ENCODE measurements around the gene EFCAB8.

EFCAB8 gene

DNA sequence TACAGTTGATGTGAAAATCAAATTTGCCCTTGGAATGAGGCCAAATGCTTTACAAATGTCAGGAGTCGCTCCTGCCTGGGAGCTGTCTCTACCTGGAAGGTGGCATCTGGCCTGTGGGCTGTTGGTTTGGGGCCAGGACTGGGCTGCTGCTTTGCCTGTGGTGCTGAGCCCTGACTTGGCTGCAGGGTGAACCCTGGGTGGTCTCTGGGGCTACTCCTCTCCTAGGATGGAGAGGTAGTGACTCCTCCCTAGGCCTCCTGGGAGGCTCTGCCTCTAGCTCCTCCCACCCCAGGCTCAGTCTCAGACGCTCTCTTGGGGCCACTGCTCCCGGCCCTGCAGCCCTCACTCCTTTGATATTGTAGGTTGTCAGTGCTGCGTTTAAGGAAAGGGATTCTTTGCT, 47.5 kb downstream of the EFCAB8 start:
- Histone ChIP-seq H3F3A (ENCODE audit: control insufficient read depth, insufficient read depth) (no peaks in the 10 kb centered on the region), H3K27me3 (ENCODE audit: control insufficient read depth, low read length) (no peaks in the 10 kb centered on the region), H3K27ac (ENCODE audit: low read depth, low read length) (no peak overlapping the region), H3K9me2 (replicated peaks; ENCODE audit: control insufficient read depth, low read length) (no peaks in the 10 kb centered on the region), H3K4me3 (ENCODE audit: low read length) (no peak overlapping the region), H4K20me1 (ENCODE audit: control insufficient read depth, insufficient read depth, low read depth, low read length) (no peaks in the 10 kb centered on the region), H3K4me1 (ENCODE audit: control insufficient read depth, low read length) (no peaks in the 10 kb centered on the region), H3K36me3 (ENCODE audit: control insufficient read depth, low read length) (no peaks in the 10 kb centered on the region), H3K9me3 (ENCODE audit: control insufficient read depth, insufficient read depth, low read length) (no peaks in the 10 kb centered on the region), H3K4me2 (ENCODE audit: low read length) (no peak overlapping the region), H3K79me2 (ENCODE audit: control insufficient read depth, low read length) (no peaks in the 10 kb centered on the region)
- TF ChIP-seq EZH2phosphoT487 (IDR thresholded peaks at IDR 0.05; ENCODE audit: borderline replicate concordance, low read length) = no peak
- TF ChIP-seq, protein P1, sequence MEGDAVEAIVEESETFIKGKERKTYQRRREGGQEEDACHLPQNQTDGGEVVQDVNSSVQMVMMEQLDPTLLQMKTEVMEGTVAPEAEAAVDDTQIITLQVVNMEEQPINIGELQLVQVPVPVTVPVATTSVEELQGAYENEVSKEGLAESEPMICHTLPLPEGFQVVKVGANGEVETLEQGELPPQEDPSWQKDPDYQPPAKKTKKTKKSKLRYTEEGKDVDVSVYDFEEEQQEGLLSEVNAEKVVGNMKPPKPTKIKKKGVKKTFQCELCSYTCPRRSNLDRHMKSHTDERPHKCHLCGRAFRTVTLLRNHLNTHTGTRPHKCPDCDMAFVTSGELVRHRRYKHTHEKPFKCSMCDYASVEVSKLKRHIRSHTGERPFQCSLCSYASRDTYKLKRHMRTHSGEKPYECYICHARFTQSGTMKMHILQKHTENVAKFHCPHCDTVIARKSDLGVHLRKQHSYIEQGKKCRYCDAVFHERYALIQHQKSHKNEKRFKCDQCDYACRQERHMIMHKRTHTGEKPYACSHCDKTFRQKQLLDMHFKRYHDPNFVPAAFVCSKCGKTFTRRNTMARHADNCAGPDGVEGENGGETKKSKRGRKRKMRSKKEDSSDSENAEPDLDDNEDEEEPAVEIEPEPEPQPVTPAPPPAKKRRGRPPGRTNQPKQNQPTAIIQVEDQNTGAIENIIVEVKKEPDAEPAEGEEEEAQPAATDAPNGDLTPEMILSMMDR (IDR thresholded peaks at IDR 0.05; ENCODE audit: low read depth, low read length, poor library complexity, severe bottlenecking) = no peak

DNA sequence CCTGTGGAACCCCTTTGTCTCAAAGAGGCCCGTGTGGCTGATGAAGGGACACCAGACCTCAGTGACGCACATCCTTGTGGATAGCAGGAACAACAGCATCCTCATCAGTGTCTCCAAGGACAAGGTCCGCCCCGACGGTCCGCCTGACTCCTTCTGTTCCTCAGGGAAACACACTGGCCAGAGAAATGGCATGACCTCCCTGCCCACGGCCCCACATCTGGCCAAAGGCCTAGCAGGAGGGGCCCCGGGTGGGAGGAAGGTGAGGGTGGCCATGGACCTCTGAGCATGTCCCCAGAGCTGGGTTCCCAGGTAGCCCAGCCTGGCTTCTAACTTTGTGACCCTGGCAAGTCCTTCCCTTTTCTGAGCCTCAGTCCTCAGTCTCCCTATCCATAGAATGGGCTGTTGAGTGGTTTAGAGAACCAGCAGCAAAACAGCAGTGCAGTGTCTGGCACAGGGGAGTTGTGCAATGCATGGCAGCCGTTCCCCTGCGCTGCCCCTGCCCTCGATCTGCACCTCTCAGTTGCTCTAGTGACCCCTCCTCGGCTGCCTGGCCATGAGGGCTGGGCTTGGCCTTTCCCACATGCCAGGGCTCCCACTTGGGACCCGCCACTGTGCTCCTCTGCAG, 48.3 kb downstream of the EFCAB8 start:
- no peak for TF ChIP-seq EZH2phosphoT487 (IDR thresholded peaks at IDR 0.05; ENCODE audit: borderline replicate concordance, low read length)
- TF ChIP-seq, protein P1 (IDR thresholded peaks at IDR 0.05; ENCODE audit: low read depth, low read length, poor library complexity, severe bottlenecking) = no peak
- Histone ChIP-seq H3F3A (ENCODE audit: control insufficient read depth, insufficient read depth) (no peaks in the 10 kb centered on the region), H3K4me1 (ENCODE audit: control insufficient read depth, low read length) (no peaks in the 10 kb centered on the region), H3K79me2 (ENCODE audit: control insufficient read depth, low read length) (no peaks in the 10 kb centered on the region), H4K20me1 (ENCODE audit: control insufficient read depth, insufficient read depth, low read depth, low read length) (no peaks in the 10 kb centered on the region), H3K4me3 (ENCODE audit: low read length) (no peak overlapping the region), H3K9me2 (replicated peaks; ENCODE audit: control insufficient read depth, low read length) (no peaks in the 10 kb centered on the region), H3K27ac (ENCODE audit: low read depth, low read length) (no peak overlapping the region), H3K27me3 (ENCODE audit: control insufficient read depth, low read length) (no peaks in the 10 kb centered on the region), H3K4me2 (ENCODE audit: low read length) (no peak overlapping the region), H3K9me3 (ENCODE audit: control insufficient read depth, insufficient read depth, low read length) (no peaks in the 10 kb centered on the region), H3K36me3 (ENCODE audit: control insufficient read depth, low read length) (no peaks in the 10 kb centered on the region)

DNA sequence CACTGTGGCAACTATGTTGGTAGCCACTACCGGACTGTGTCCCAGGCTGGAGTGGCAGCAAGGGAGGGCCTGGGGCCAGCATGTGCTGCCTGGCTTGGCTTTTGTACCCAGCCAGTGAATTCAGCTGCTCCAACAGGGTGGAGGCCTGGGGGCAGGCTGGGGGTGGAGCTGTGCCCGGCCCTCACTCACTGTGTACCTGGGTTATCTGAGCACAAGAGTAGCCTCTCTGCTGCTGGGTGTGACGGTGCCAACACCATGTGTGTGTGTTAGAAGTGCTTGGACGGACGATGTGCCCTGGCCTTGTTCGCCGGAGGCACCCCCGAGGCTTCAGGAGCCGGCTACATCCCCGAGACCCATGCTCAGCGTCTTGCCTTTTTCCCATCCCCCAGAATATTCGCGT, 49.2 kb downstream of the EFCAB8 start:
- no peaks in the 10 kb centered on the region for H3K9me2 ChIP-seq (replicated peaks; ENCODE audit: control insufficient read depth, low read length)
- H3F3A ChIP-seq (ENCODE audit: control insufficient read depth, insufficient read depth) = no peaks in the 10 kb centered on the region
- H3K27ac ChIP-seq (ENCODE audit: low read depth, low read length) = no peak overlapping the region
- H3K27me3 ChIP-seq (ENCODE audit: control insufficient read depth, low read length) = no peaks in the 10 kb centered on the region
- H4K20me1 ChIP-seq (ENCODE audit: control insufficient read depth, insufficient read depth, low read depth, low read length) = no peaks in the 10 kb centered on the region
- no peak overlapping the region for H3K4me3 ChIP-seq (ENCODE audit: low read length)
- H3K9me3 ChIP-seq (ENCODE audit: control insufficient read depth, insufficient read depth, low read length) = no peaks in the 10 kb centered on the region
- no peak overlapping the region for H3K4me2 ChIP-seq (ENCODE audit: low read length)
- no peaks in the 10 kb centered on the region for H3K36me3 ChIP-seq (ENCODE audit: control insufficient read depth, low read length)
- TF ChIP-seq EZH2phosphoT487 (IDR thresholded peaks at IDR 0.05; ENCODE audit: borderline replicate concordance, low read length) = no peak
- TF ChIP-seq, protein P1 (IDR thresholded peaks at IDR 0.05; ENCODE audit: low read depth, low read length, poor library complexity, severe bottlenecking) = no peak
- no peaks in the 10 kb centered on the region for H3K79me2 ChIP-seq (ENCODE audit: control insufficient read depth, low read length)
- no peaks in the 10 kb centered on the region for H3K4me1 ChIP-seq (ENCODE audit: control insufficient read depth, low read length)
